Glutamatergic neuron (in vitro differentiated cells): ENCODE results near the gene FLT1. TPM values are rescaled to one million over a fixed set of nuclear protein-coding genes. Genes with fewer than 3 reads are reported as not detected.

Experiments used
- DNase-seq: peaks from one replicate; pipeline ENCODE4 v3.0.0; 2022
- H3K27ac Mint-ChIP-seq: one replicate; pipeline ENCODE4 v1.8.0; 2020; ENCODE audit warnings: mild to moderate bottlenecking, mixed read lengths, inconsistent platforms; ENCODE audit not compliant: unreplicated experiment
- H3K27me3 Mint-ChIP-seq: one replicate; pipeline ENCODE4 v1.8.0; 2020; ENCODE audit warnings: mild to moderate bottlenecking, moderate library complexity, mixed read lengths, inconsistent platforms; ENCODE audit not compliant: unreplicated experiment
- H3K36me3 Mint-ChIP-seq: one replicate; pipeline ENCODE4 v1.8.0; 2020; ENCODE audit warnings: mild to moderate bottlenecking, mixed read lengths, inconsistent platforms; ENCODE audit not compliant: unreplicated experiment
- H3K4me1 Mint-ChIP-seq: one replicate; pipeline ENCODE4 v1.8.0; 2020; ENCODE audit warnings: mild to moderate bottlenecking, low read depth, mixed read lengths, inconsistent platforms; ENCODE audit not compliant: unreplicated experiment
- H3K4me3 Mint-ChIP-seq: one replicate; pipeline ENCODE4 v1.8.0; 2020; ENCODE audit warnings: mild to moderate bottlenecking, mixed read lengths, inconsistent platforms; ENCODE audit not compliant: unreplicated experiment
- H3K9me3 Mint-ChIP-seq: one replicate; pipeline ENCODE4 v1.8.0; 2020; ENCODE audit warnings: mild to moderate bottlenecking, moderate library complexity, mixed read lengths, inconsistent platforms; ENCODE audit not compliant: unreplicated experiment
- CTCF ChIP-seq: fragments of 200-600 bp; sonication (generic); IDR thresholded peaks from one replicate; pipeline ENCODE4 v1.5.0; 2021; ENCODE audit not compliant: partially characterized antibody, unreplicated experiment
- total RNA-seq: library from RNA; stranded (reverse); fragmentation: NEBNext Ultra II Directional; extraction: Animal tissue kit (Norgen Biotek cat#: 25700); gene quantifications from one replicate; pipeline ENCODE4 v1.2.1, GENCODE V29; 2021; ENCODE audit not compliant: unreplicated experiment

FLT1 gene
- total RNA-seq, 1 donor from 2014 or later, result 49.8 TPM

GRCh38 chr13:28540612-28541011, 45.7 kb upstream of the FLT1 start:
- no peak for DNase-seq
- no peak overlapping the region for H3K4me3 Mint-ChIP-seq
- peaks cover 14% of the 10 kb centered on the region for H3K36me3 Mint-ChIP-seq
- no peak for TF ChIP-seq CTCF
- H3K4me1 Mint-ChIP-seq, result no peaks in the 10 kb centered on the region
- peaks cover 4% of the 10 kb centered on the region for H3K9me3 Mint-ChIP-seq
- no peak overlapping the region for H3K27ac Mint-ChIP-seq
- peaks cover 2% of the 10 kb centered on the region for H3K27me3 Mint-ChIP-seq

DNA sequence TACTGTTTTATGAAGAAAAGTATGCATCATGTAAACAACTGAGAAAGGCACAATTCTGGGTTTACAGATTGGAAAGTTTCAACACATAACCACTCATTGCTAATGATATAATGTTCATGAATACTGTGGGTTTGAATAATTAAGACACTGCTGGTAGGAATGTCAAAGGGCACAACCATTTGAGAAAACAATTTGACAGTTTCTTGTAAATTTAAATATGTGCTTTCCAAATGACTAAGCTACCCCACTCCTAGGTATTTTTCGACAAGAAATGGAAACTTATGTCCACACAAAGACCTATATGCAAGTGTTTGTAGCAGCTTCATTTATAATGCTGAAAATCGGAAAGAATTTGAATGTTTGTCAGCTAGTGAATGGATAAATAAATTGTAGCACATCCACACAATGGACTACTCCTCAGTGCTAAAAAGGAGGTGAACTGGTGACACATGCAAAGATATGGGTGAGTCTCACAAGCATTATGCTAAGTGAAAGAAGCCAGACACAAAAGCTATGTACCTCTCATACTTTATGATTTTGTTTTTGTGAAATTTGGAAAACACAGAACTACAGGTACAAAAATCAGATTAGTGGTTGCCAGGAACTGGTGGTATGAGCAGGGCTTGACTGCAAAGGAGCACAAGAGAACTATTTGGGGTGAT, 44.8 kb upstream of the FLT1 start:
- Mint-ChIP-seq H3K27ac (no peak overlapping the region), H3K36me3 (peaks cover 13% of the 10 kb centered on the region), H3K4me3 (no peak overlapping the region), H3K9me3 (peaks cover 3% of the 10 kb centered on the region), H3K27me3 (peaks cover 2% of the 10 kb centered on the region), H3K4me1 (no peaks in the 10 kb centered on the region)
- DNase-seq, result no peak
- TF ChIP-seq CTCF, result no peak

GRCh38 chr13:28538932-28539331, 44.0 kb upstream of the FLT1 start:
- Mint-ChIP-seq H3K27me3 (peaks cover 2% of the 10 kb centered on the region), H3K4me3 (no peak overlapping the region), H3K27ac (no peak overlapping the region), H3K36me3 (peaks cover 4% of the 10 kb centered on the region), H3K4me1 (no peaks in the 10 kb centered on the region), H3K9me3 (peaks cover 3% of the 10 kb centered on the region)
- DNase-seq, result no peak
- TF ChIP-seq CTCF, result no peak

- peaks cover 3% of the 10 kb centered on the region for H3K9me3 Mint-ChIP-seq
- H3K4me3 Mint-ChIP-seq, result no peak overlapping the region
- H3K27me3 Mint-ChIP-seq, result peaks cover 9% of the 10 kb centered on the region
- no peak for DNase-seq
- H3K36me3 Mint-ChIP-seq, result no peaks in the 10 kb centered on the region
- no peak for TF ChIP-seq CTCF
- H3K4me1 Mint-ChIP-seq, result no peaks in the 10 kb centered on the region
- H3K27ac Mint-ChIP-seq, result no peak overlapping the region
Measured at GRCh38 chr13:28537171-28537570, 42.2 kb upstream of the FLT1 start.

DNA sequence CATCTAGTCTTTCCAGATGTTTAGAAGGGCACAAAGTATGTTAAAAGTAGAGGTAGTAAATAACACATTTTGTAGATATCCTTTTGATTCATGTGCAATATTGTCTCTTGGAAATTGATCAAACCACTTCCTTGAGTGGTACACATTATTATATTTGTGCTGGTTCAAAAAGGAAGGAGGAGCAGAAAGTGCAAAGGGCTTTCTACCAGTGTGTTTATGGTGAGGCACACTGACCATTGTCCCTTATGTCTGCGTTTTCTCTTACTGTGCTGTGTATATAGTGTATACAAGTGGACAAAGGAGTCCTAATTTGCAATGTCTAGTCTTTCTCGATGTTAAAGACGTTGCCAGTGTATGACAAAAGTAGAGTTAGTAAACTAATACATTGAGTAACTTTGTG, 41.4 kb upstream of the FLT1 start:
- H3K36me3 Mint-ChIP-seq, result no peaks in the 10 kb centered on the region
- DNase-seq, result no peak
- peaks cover 3% of the 10 kb centered on the region for H3K9me3 Mint-ChIP-seq
- peaks cover 9% of the 10 kb centered on the region for H3K27me3 Mint-ChIP-seq
- no peaks in the 10 kb centered on the region for H3K4me1 Mint-ChIP-seq
- no peak overlapping the region for H3K4me3 Mint-ChIP-seq
- no peak for TF ChIP-seq CTCF
- no peak overlapping the region for H3K27ac Mint-ChIP-seq
